GM18870 (cell line): ENCODE results near the gene C20orf204.
"Not testable (repeated sequence)": the region's sequence is repeated elsewhere in the genome, so short reads cannot be mapped to it uniquely, and the experiment has no call there.

Experiments used
- ATAC-seq: cut with Tn5 transposase; IDR thresholded peaks from one replicate; pipeline ENCODE4 v1.9.1; 2021; ENCODE audit warnings: moderate library complexity; ENCODE audit not compliant: unreplicated experiment

C20orf204 gene

GRCh38 chr20:64035933-64036345 is at the start of gene C20orf204:
C20orf204 (plus strand) TSS chr20:64036182; CDS start chr20:64036324, 142 bp downstream.
- ATAC-seq = no peak

GRCh38 chr20:64000906-64001305 is 35.1 kb upstream of the C20orf204 start:
- ATAC-seq = no peak

GRCh38 chr20:64001607-64002011 is 34.4 kb upstream of the C20orf204 start:
- no peak for ATAC-seq

GRCh38 chr20:64003960-64004725 is 31.8 kb upstream of the C20orf204 start:
- ATAC-seq = no peak

GRCh38 chr20:64005394-64005793 is 30.6 kb upstream of the C20orf204 start:
- no peak for ATAC-seq

- ATAC-seq = no peak
Observed at GRCh38 chr20:64006490-64006889, 29.5 kb upstream of the C20orf204 start.

- no peak for ATAC-seq
Observed at GRCh38 chr20:64006902-64007301, 29.1 kb upstream of the C20orf204 start.

GRCh38 chr20:64009811-64010387 is 26.1 kb upstream of the C20orf204 start:
- ATAC-seq = no peak

- no peak for ATAC-seq
Observed at GRCh38 chr20:64010711-64011237, 25.2 kb upstream of the C20orf204 start.

GRCh38 chr20:64011366-64011779 is 24.6 kb upstream of the C20orf204 start:
- no peak for ATAC-seq

GRCh38 chr20:64012385-64013154 is 23.4 kb upstream of the C20orf204 start:
- ATAC-seq = not testable (repeated sequence)

- ATAC-seq = no peak
Observed at GRCh38 chr20:64015635-64016034, 20.3 kb upstream of the C20orf204 start.

- no peak for ATAC-seq
Observed at GRCh38 chr20:64021124-64021975, 14.6 kb upstream of the C20orf204 start.

GRCh38 chr20:64022671-64023360 is 13.2 kb upstream of the C20orf204 start:
- no peak for ATAC-seq

- ATAC-seq = no peak
Observed at GRCh38 chr20:64023361-64024140, 12.4 kb upstream of the C20orf204 start.

- ATAC-seq = no peak
Observed at GRCh38 chr20:64024141-64024990, 11.6 kb upstream of the C20orf204 start.

- no peak for ATAC-seq
Observed at GRCh38 chr20:64025101-64025825, 10.7 kb upstream of the C20orf204 start.
